Measurements from ENCODE around the gene ANKHD1. TPM values are rescaled to one million over a fixed set of nuclear protein-coding genes. Genes with fewer than 3 reads are reported as not detected.

Gene ANKHD1
- total and polyA plus RNA-seq, 9 of the 15 experiments (the other 6 are each of a cell fraction or from before 2014, with no cell fraction given), result 38.9 to 138 (median 78.7) TPM

DNA sequence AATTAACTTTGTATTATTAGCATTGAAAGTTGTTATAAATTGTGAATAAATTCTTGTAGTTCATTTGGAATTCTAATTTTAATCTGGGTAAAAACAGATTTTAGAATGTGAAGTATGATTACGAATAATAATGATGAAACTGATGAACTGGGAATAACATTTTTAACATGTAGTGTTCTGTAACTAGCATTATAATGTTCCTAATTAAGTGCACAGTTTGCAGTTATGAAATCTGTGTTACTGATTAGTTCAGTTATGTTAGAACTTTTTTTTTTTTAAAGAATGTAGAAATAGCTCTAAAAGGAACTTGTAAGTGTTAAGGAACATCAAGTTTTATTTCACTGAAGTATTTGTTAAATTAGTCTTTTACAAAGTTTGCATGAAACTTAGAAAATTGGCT lies 97.0 kb downstream of the ANKHD1 start (continued):
- TF ChIP-seq ZBTB40 (IDR thresholded peaks at IDR 0.05) (no peak), ZBTB40 (CRISPR knock-in tag; IDR thresholded peaks at IDR 0.05) (no peak), C11orf30 (IDR thresholded peaks at IDR 0.05; ENCODE audit: low read depth) (no peak), POLR2A (conservative IDR thresholded peaks at IDR 0.05) (no peak), KDM2B (CRISPR knock-in tag; IDR thresholded peaks at IDR 0.05) (no peak)
